ENCODE data around the gene BARX1. TPM values are rescaled to one million over a fixed set of nuclear protein-coding genes. Genes with fewer than 3 reads are reported as not detected.

The BARX1 gene
- total RNA-seq, 1 experiment from 2014 or later, result not detected

- H3K9me2 ChIP-seq (replicated peaks; ENCODE audit: insufficient read depth, low read length), result no peaks in the 10 kb centered on the region
- no peaks in the 10 kb centered on the region for H3K79me2 ChIP-seq (ENCODE audit: low read length)
- H3K9ac ChIP-seq (ENCODE audit: low read length), result no peak overlapping the region
- no peaks in the 10 kb centered on the region for H4K20me1 ChIP-seq (ENCODE audit: insufficient read depth, low read depth, low read length)
- H2AFZ ChIP-seq (ENCODE audit: low read length), result no peak overlapping the region
- H3K27me3 ChIP-seq (ENCODE audit: low read length), result no peaks in the 10 kb centered on the region
- H3K9me3 ChIP-seq (ENCODE audit: low read length), result no peaks in the 10 kb centered on the region
- no peak overlapping the region for H3K4me2 ChIP-seq (ENCODE audit: low read depth, low read length, poor library complexity, severe bottlenecking)
- no peak for DNase-seq
- no peak overlapping the region for H3K27ac ChIP-seq (ENCODE audit: low read length)
- H3K4me3 ChIP-seq (ENCODE audit: low read length), result no peak overlapping the region
- no peaks in the 10 kb centered on the region for H3K36me3 ChIP-seq (ENCODE audit: insufficient read depth, low read length)
- no peaks in the 10 kb centered on the region for H3K4me1 ChIP-seq (ENCODE audit: low read length)
These were observed 5.3 kb downstream of the BARX1 start for GRCh38 chr9:93949694-93950449.

DNA sequence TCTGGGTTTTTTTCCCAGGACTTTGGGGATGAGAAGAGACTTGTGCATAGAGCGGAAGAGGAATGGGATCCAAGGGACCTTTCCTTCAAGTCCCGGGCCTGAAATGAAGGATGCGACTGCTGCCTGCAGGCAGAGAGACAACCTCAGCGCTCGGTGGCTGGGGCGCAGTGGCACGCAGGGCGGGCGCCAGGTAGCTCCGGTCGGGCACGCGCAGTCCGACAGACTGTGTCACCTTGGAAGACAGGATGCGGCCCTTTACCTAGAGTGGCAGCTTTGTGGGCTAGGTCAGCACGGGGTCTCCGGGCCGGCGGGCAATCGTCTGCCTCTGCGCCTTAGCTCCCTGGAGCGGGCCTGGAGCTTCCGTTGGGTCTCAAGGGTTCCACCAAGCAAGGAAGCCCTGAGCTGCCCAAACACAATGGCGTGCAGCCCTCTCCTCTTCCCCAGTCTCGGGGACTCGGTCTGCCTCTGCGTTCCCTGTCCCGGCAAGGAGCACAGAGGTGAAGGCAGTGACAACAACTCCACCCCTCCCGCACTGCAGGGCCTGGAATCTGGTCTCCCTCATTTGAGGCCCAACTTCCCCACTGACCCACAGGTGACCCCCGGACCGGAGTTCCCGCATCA is 6.0 kb downstream of the BARX1 start:
- no peaks in the 10 kb centered on the region for H3K4me1 ChIP-seq (ENCODE audit: low read length)
- H3K4me3 ChIP-seq (ENCODE audit: low read length), result no peak overlapping the region
- DNase-seq, result no peak
- no peak overlapping the region for H3K27ac ChIP-seq (ENCODE audit: low read length)
- H3K9ac ChIP-seq (ENCODE audit: low read length), result no peak overlapping the region
- H3K9me3 ChIP-seq (ENCODE audit: low read length), result no peaks in the 10 kb centered on the region
- no peaks in the 10 kb centered on the region for H3K27me3 ChIP-seq (ENCODE audit: low read length)
- no peak overlapping the region for H3K4me2 ChIP-seq (ENCODE audit: low read depth, low read length, poor library complexity, severe bottlenecking)
- no peak overlapping the region for H2AFZ ChIP-seq (ENCODE audit: low read length)
- no peaks in the 10 kb centered on the region for H3K79me2 ChIP-seq (ENCODE audit: low read length)
- no peaks in the 10 kb centered on the region for H3K9me2 ChIP-seq (replicated peaks; ENCODE audit: insufficient read depth, low read length)
- H4K20me1 ChIP-seq (ENCODE audit: insufficient read depth, low read depth, low read length), result no peaks in the 10 kb centered on the region
- no peaks in the 10 kb centered on the region for H3K36me3 ChIP-seq (ENCODE audit: insufficient read depth, low read length)

DNA sequence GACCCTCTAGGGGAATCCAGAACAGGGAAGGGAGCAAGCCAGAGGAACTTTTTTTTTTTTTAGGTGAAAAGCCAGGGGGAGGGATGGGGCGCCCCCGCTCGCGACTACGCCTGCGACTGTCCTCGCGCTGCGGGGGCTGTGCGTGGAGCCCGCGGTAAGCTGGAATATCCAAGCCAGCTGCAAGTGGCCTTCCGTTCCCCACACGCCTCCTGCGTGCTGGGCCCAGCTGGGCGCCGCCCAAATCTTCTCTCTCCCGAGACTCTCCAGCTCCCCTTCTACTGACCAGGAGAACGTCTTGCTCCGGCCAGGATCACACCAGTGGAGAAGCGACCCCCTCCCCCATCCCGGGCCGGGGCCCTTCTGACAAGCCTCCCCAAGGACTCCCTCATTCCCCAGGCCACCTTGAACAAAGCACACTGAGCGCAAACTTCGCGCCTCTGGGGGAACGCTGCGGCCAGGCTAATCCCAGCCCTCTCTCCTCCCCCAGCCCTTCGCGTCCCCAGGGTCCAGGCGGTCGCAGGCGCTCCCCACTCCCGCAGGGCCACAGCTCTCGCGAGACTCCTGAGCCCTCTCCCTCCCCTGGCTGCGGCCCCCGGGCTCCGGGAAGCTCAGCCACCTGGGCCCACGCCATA is 6.6 kb downstream of the BARX1 start:
- H3K9me3 ChIP-seq (ENCODE audit: low read length), result no peaks in the 10 kb centered on the region
- no peaks in the 10 kb centered on the region for H3K4me1 ChIP-seq (ENCODE audit: low read length)

DNA sequence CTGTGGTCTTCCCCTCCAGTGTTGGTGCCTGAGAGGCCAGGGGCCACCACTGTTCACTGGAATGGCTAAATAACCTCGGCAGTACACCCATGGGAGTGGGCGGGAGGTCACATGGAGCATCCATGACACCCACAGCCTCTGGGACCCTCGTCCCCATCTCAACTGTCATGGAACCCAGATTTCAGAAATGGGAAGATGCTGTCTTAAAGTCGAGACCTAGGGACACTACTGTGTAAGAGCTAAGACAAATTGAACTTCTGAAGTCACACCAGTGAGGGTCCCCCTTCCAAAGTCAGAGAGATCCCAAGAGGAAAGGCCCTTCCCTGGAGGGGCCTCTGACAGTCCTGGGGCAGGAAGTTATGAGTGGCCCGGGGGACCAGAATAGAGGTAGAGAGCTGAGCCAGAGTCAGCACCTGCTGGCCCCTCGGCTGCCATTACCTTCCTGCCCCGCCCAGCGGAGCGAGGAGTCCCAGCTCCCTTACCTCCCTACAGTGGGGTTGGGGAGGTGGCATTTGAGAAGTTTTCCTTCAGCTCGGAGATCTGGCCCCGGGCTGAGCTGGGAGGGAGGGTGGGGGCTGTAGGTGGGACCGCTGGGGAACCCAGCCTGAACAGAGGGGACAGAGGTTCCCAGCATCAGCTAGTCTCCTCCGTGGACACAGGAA is 7.6 kb downstream of the BARX1 start:
- no peaks in the 10 kb centered on the region for H3K9me2 ChIP-seq (replicated peaks; ENCODE audit: insufficient read depth, low read length)
- no peaks in the 10 kb centered on the region for H3K4me1 ChIP-seq (ENCODE audit: low read length)
- no peak overlapping the region for H3K9ac ChIP-seq (ENCODE audit: low read length)
- no peaks in the 10 kb centered on the region for H3K27me3 ChIP-seq (ENCODE audit: low read length)
- H3K36me3 ChIP-seq (ENCODE audit: insufficient read depth, low read length), result no peaks in the 10 kb centered on the region
- H3K4me3 ChIP-seq (ENCODE audit: low read length), result no peak overlapping the region
- no peak overlapping the region for H3K27ac ChIP-seq (ENCODE audit: low read length)
- H3K79me2 ChIP-seq (ENCODE audit: low read length), result no peaks in the 10 kb centered on the region
- no peak overlapping the region for H3K4me2 ChIP-seq (ENCODE audit: low read depth, low read length, poor library complexity, severe bottlenecking)
- no peak for DNase-seq
- H2AFZ ChIP-seq (ENCODE audit: low read length), result no peak overlapping the region
- no peaks in the 10 kb centered on the region for H3K9me3 ChIP-seq (ENCODE audit: low read length)
- H4K20me1 ChIP-seq (ENCODE audit: insufficient read depth, low read depth, low read length), result no peaks in the 10 kb centered on the region

More for the DNA sequence above, 6.6 kb downstream of the BARX1 start:
- DNase-seq, result no peak
- Histone ChIP-seq H4K20me1 (ENCODE audit: insufficient read depth, low read depth, low read length) (no peaks in the 10 kb centered on the region), H3K27me3 (ENCODE audit: low read length) (no peaks in the 10 kb centered on the region), H3K4me3 (ENCODE audit: low read length) (no peak overlapping the region), H3K9me2 (replicated peaks; ENCODE audit: insufficient read depth, low read length) (no peaks in the 10 kb centered on the region), H3K4me2 (ENCODE audit: low read depth, low read length, poor library complexity, severe bottlenecking) (no peak overlapping the region), H3K79me2 (ENCODE audit: low read length) (no peaks in the 10 kb centered on the region), H3K36me3 (ENCODE audit: insufficient read depth, low read length) (no peaks in the 10 kb centered on the region), H3K27ac (ENCODE audit: low read length) (no peak overlapping the region), H2AFZ (ENCODE audit: low read length) (no peak overlapping the region), H3K9ac (ENCODE audit: low read length) (no peak overlapping the region)

GRCh38 chr9:93946338-93946712 is 8.8 kb downstream of the BARX1 start:
- no peaks in the 10 kb centered on the region for H4K20me1 ChIP-seq (ENCODE audit: insufficient read depth, low read depth, low read length)
- H3K9me2 ChIP-seq (replicated peaks; ENCODE audit: insufficient read depth, low read length), result no peaks in the 10 kb centered on the region
- no peak overlapping the region for H3K4me2 ChIP-seq (ENCODE audit: low read depth, low read length, poor library complexity, severe bottlenecking)
- H3K36me3 ChIP-seq (ENCODE audit: insufficient read depth, low read length), result no peaks in the 10 kb centered on the region
- no peak overlapping the region for H3K9ac ChIP-seq (ENCODE audit: low read length)
- no peaks in the 10 kb centered on the region for H3K27me3 ChIP-seq (ENCODE audit: low read length)
- no peaks in the 10 kb centered on the region for H3K9me3 ChIP-seq (ENCODE audit: low read length)
- H2AFZ ChIP-seq (ENCODE audit: low read length), result no peak overlapping the region
- DNase-seq, result no peak
- H3K4me3 ChIP-seq (ENCODE audit: low read length), result no peak overlapping the region
- H3K4me1 ChIP-seq (ENCODE audit: low read length), result no peaks in the 10 kb centered on the region
- H3K27ac ChIP-seq (ENCODE audit: low read length), result no peak overlapping the region
- no peaks in the 10 kb centered on the region for H3K79me2 ChIP-seq (ENCODE audit: low read length)

DNA sequence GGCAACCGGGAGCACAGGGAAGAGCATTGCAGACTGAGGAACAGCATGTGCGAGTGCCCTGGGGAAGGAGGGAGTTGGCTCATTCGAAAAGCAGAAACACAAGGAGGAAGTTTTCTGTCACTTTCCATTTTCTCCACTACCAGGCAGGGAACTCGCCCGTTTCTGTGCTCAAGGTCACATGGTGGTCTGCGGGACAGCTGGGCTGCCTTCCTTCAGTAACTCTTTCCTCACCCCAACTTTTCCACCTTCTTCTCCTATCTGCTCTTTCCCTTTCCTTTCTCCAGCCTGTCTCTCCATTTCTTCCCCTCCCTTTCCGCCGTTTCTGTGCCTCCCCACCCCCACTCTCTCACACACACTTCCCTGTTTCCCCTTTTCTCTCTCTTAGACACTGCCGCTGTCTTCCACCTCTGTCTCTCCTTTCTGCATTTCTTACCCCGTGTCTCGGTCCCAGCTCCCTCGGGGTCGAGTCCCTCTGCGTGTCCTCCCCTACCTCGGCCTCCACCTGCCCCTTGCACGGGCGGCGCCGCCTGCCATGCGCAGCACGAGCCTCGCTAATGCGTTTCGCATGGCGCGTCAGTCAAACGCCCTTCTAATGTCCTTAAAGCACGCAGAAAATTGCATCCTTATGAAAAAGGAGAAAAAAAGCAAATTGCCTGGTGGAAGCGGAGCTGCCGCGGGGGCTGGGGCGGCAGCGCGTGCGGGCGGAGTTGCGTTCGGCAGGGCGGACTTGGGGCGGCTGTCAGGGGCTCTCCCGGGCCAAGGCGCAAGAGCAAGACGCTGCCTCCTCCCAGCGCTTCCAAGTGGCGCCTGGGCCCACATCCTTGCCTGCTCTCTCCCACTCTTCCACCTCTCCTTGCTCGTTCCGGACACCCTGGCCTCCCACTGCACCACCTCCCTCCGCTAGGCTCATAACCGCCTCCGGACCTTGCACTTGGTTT is 9.5 kb downstream of the BARX1 start:
- Histone ChIP-seq H3K9me3 (ENCODE audit: low read length) (no peaks in the 10 kb centered on the region), H3K4me1 (ENCODE audit: low read length) (no peaks in the 10 kb centered on the region), H2AFZ (ENCODE audit: low read length) (no peak overlapping the region), H3K36me3 (ENCODE audit: insufficient read depth, low read length) (no peaks in the 10 kb centered on the region), H3K27ac (ENCODE audit: low read length) (no peak overlapping the region), H3K4me3 (ENCODE audit: low read length) (no peak overlapping the region), H4K20me1 (ENCODE audit: insufficient read depth, low read depth, low read length) (no peaks in the 10 kb centered on the region), H3K79me2 (ENCODE audit: low read length) (no peaks in the 10 kb centered on the region), H3K9ac (ENCODE audit: low read length) (no peak overlapping the region), H3K9me2 (replicated peaks; ENCODE audit: insufficient read depth, low read length) (no peaks in the 10 kb centered on the region), H3K27me3 (ENCODE audit: low read length) (no peaks in the 10 kb centered on the region), H3K4me2 (ENCODE audit: low read depth, low read length, poor library complexity, severe bottlenecking) (no peak overlapping the region)
- no peak for DNase-seq

- H3K4me3 ChIP-seq (ENCODE audit: low read length), result no peak overlapping the region
- no peak overlapping the region for H3K9ac ChIP-seq (ENCODE audit: low read length)
- H3K9me2 ChIP-seq (replicated peaks; ENCODE audit: insufficient read depth, low read length), result no peaks in the 10 kb centered on the region
- H3K4me2 ChIP-seq (ENCODE audit: low read depth, low read length, poor library complexity, severe bottlenecking), result no peak overlapping the region
- no peaks in the 10 kb centered on the region for H4K20me1 ChIP-seq (ENCODE audit: insufficient read depth, low read depth, low read length)
- H3K36me3 ChIP-seq (ENCODE audit: insufficient read depth, low read length), result no peaks in the 10 kb centered on the region
- no peaks in the 10 kb centered on the region for H3K27me3 ChIP-seq (ENCODE audit: low read length)
- no peaks in the 10 kb centered on the region for H3K9me3 ChIP-seq (ENCODE audit: low read length)
- H2AFZ ChIP-seq (ENCODE audit: low read length), result no peak overlapping the region
- no peak for DNase-seq
- no peaks in the 10 kb centered on the region for H3K4me1 ChIP-seq (ENCODE audit: low read length)
- no peaks in the 10 kb centered on the region for H3K79me2 ChIP-seq (ENCODE audit: low read length)
- H3K27ac ChIP-seq (ENCODE audit: low read length), result no peak overlapping the region
These were observed 11.1 kb downstream of the BARX1 start for GRCh38 chr9:93944011-93944410.

Measured in Karpas-422 (cell line).